IPS-20b (cell line): ENCODE measurements around the gene NEO1.

Source experiments
- H3K27ac ChIP-seq: one replicate; pipeline ENCODE4 v1.5.1; 2013; ENCODE audit warnings: low read length
- H3K27me3 ChIP-seq: 2 replicates; pipeline ENCODE4 v1.6.1; 2013; ENCODE audit warnings: mild to moderate bottlenecking, low read length, inconsistent platforms; ENCODE audit not compliant: insufficient read depth
- H3K36me3 ChIP-seq: 2 replicates; pipeline ENCODE4 v1.6.1; 2013; ENCODE audit warnings: low read depth, mild to moderate bottlenecking, inconsistent platforms, low read length, moderate library complexity; ENCODE audit not compliant: insufficient read depth
- H3K4me1 ChIP-seq: 2 replicates; pipeline ENCODE4 v1.6.1; 2013; ENCODE audit warnings: mild to moderate bottlenecking, control low read depth, inconsistent platforms, low read length, moderate library complexity; ENCODE audit not compliant: insufficient read depth
- H3K4me3 ChIP-seq: 2 replicates; pipeline ENCODE4 v1.5.1; 2013; ENCODE audit warnings: mild to moderate bottlenecking, low read length, inconsistent platforms
- H3K9ac ChIP-seq: 2 replicates; pipeline ENCODE4 v1.6.1; 2013; ENCODE audit warnings: low read depth, mild to moderate bottlenecking, inconsistent platforms, low read length, moderate library complexity
- H3K9me3 ChIP-seq: 2 replicates; pipeline ENCODE4 v1.6.1; 2013; ENCODE audit warnings: mild to moderate bottlenecking, low read depth, low read length, inconsistent platforms; ENCODE audit not compliant: insufficient read depth

The NEO1 gene

GRCh38 chr15:73231661-73232419 is 179.6 kb downstream of the NEO1 start:
- no peaks in the 10 kb centered on the region for H3K27me3 ChIP-seq
- no peaks in the 10 kb centered on the region for H3K36me3 ChIP-seq
- H3K4me1 ChIP-seq = peaks cover 9% of the 10 kb centered on the region
- peak overlapping the region; percentile 59 for H3K27ac ChIP-seq
- no peak overlapping the region for H3K4me3 ChIP-seq
- no peaks in the 10 kb centered on the region for H3K9me3 ChIP-seq
- no peak overlapping the region for H3K9ac ChIP-seq

GRCh38 chr15:73232776-73233175 is 180.5 kb downstream of the NEO1 start:
- no peak overlapping the region for H3K9ac ChIP-seq
- H3K27ac ChIP-seq = no peak overlapping the region

GRCh38 chr15:73233623-73234022 is 181.4 kb downstream of the NEO1 start:
- Histone ChIP-seq H3K27me3 (no peaks in the 10 kb centered on the region), H3K4me1 (peaks cover 7% of the 10 kb centered on the region; the same call in 1 of the 2 replicates), H3K4me3 (no peak overlapping the region), H3K36me3 (no peaks in the 10 kb centered on the region), H3K27ac (no peak overlapping the region), H3K9ac (no peak overlapping the region), H3K9me3 (no peaks in the 10 kb centered on the region)

More at GRCh38 chr15:73232776-73233175, 180.5 kb downstream of the NEO1 start:
- Histone ChIP-seq H3K4me1 (peaks cover 9% of the 10 kb centered on the region; the same call in 1 of the 2 replicates), H3K36me3 (no peaks in the 10 kb centered on the region), H3K4me3 (no peak overlapping the region), H3K9me3 (no peaks in the 10 kb centered on the region), H3K27me3 (no peaks in the 10 kb centered on the region)

- H3K4me1 ChIP-seq = no peaks in the 10 kb centered on the region
- H3K27ac ChIP-seq = no peak overlapping the region
- H3K9ac ChIP-seq = no peak overlapping the region
Observed at GRCh38 chr15:73237910-73238309, 185.6 kb downstream of the NEO1 start.

GRCh38 chr15:73239564-73240215 is 187.4 kb downstream of the NEO1 start:
- H3K4me1 ChIP-seq = no peaks in the 10 kb centered on the region
- no peaks in the 10 kb centered on the region for H3K9me3 ChIP-seq
- H3K4me3 ChIP-seq = no peak overlapping the region
- H3K27me3 ChIP-seq = no peaks in the 10 kb centered on the region
- H3K27ac ChIP-seq = no peak overlapping the region
- no peak overlapping the region for H3K9ac ChIP-seq
- H3K36me3 ChIP-seq = 0 out of 2 replicates have a peak, but pooled peaks cover 5% of the 10 kb centered on the region

More at GRCh38 chr15:73237910-73238309, 185.6 kb downstream of the NEO1 start:
- H3K36me3 ChIP-seq = no peaks in the 10 kb centered on the region
- no peak overlapping the region for H3K4me3 ChIP-seq
- H3K9me3 ChIP-seq = no peaks in the 10 kb centered on the region
- H3K27me3 ChIP-seq = no peaks in the 10 kb centered on the region

- H3K27ac ChIP-seq = no peak overlapping the region
- H3K36me3 ChIP-seq = peaks cover 8% of the 10 kb centered on the region; the same call in 1 of the 2 replicates
- no peaks in the 10 kb centered on the region for H3K9me3 ChIP-seq
- H3K4me3 ChIP-seq = no peak overlapping the region
- no peaks in the 10 kb centered on the region for H3K4me1 ChIP-seq
- H3K27me3 ChIP-seq = no peaks in the 10 kb centered on the region
- no peak overlapping the region for H3K9ac ChIP-seq
Observed at GRCh38 chr15:73240866-73241499, 188.7 kb downstream of the NEO1 start.

- no peak overlapping the region for H3K27ac ChIP-seq
- peaks cover 26% of the 10 kb centered on the region for H3K36me3 ChIP-seq
- H3K9me3 ChIP-seq = no peaks in the 10 kb centered on the region
- H3K27me3 ChIP-seq = no peaks in the 10 kb centered on the region
- H3K4me3 ChIP-seq = no peak overlapping the region
- H3K9ac ChIP-seq = no peak overlapping the region
- no peaks in the 10 kb centered on the region for H3K4me1 ChIP-seq
Observed at GRCh38 chr15:73244333-73244732, 192.1 kb downstream of the NEO1 start.

- Histone ChIP-seq H3K36me3 (peaks cover 35% of the 10 kb centered on the region), H3K27ac (no peak overlapping the region), H3K9me3 (no peaks in the 10 kb centered on the region), H3K4me1 (no peaks in the 10 kb centered on the region), H3K4me3 (no peak overlapping the region), H3K9ac (no peak overlapping the region), H3K27me3 (no peaks in the 10 kb centered on the region)
Observed at GRCh38 chr15:73246439-73246838, 194.2 kb downstream of the NEO1 start.

- Histone ChIP-seq H3K9ac (no peak overlapping the region), H3K9me3 (no peaks in the 10 kb centered on the region), H3K27me3 (no peaks in the 10 kb centered on the region), H3K4me1 (no peaks in the 10 kb centered on the region), H3K4me3 (no peak overlapping the region), H3K27ac (no peak overlapping the region), H3K36me3 (peaks cover 35% of the 10 kb centered on the region)
Observed at GRCh38 chr15:73246898-73247297, 194.6 kb downstream of the NEO1 start.

- Histone ChIP-seq H3K4me1 (no peaks in the 10 kb centered on the region), H3K27ac (no peak overlapping the region), H3K9me3 (no peaks in the 10 kb centered on the region), H3K36me3 (peaks cover 35% of the 10 kb centered on the region), H3K4me3 (no peak overlapping the region), H3K9ac (no peak overlapping the region), H3K27me3 (no peaks in the 10 kb centered on the region)
Observed at GRCh38 chr15:73247331-73247730, 195.1 kb downstream of the NEO1 start.

- no peaks in the 10 kb centered on the region for H3K9me3 ChIP-seq
- no peaks in the 10 kb centered on the region for H3K27me3 ChIP-seq
- H3K4me3 ChIP-seq = no peak overlapping the region
Observed at GRCh38 chr15:73249499-73249898, 197.2 kb downstream of the NEO1 start.

More at GRCh38 chr15:73249499-73249898, 197.2 kb downstream of the NEO1 start:
- Histone ChIP-seq H3K27ac (no peak overlapping the region), H3K9ac (no peak overlapping the region), H3K4me1 (no peaks in the 10 kb centered on the region), H3K36me3 (peaks cover 41% of the 10 kb centered on the region)
